Endothelial cell of umbilical vein (primary cell): Measurements from ENCODE around the gene IPP. TPM values are rescaled to one million over a fixed set of nuclear protein-coding genes. Genes with fewer than 3 reads are reported as not detected.

Experiments
- BruUV-seq: library from RNA; stranded (reverse); fragments of 400-500 nt; replicated peaks from 2 replicates; lab custom pipeline; 2021; lab: Mats Ljungman, UMichigan
- CTCF ChIA-PET: fragments of 300-600, 350-600 bp; sonication (Branson Sonifier 250); formaldehyde crosslinking; loops from one replicate; lab custom pipeline; 2021; ENCODE audit warnings: antibody characterized with exemption, inconsistent platforms; lab: Charles Lee
- POLR2A ChIA-PET: fragments of 300-600, 350-600 bp; sonication (Branson Sonifier 250); formaldehyde crosslinking; loops from one replicate; lab custom pipeline; 2021; ENCODE audit warnings: antibody characterized with exemption, inconsistent platforms; lab: Charles Lee
- DNase-seq: peaks from one replicate; pipeline ENCODE4 v3.0.0-alpha.2; 2011; ENCODE audit warnings: low read depth, low spot score
- FAIRE-seq: peaks from 2 replicates; lab custom pipeline; 2011; peaks lifted over from hg19 to GRCh38; lab: Jason Lieb, UNC
- H2AFZ ChIP-seq: 2 replicates; pipeline ENCODE4 v1.6.0; 2012; ENCODE audit warnings: low read depth, low read length, control low read depth, inconsistent platforms
- H3K27ac ChIP-seq: 2 replicates; pipeline ENCODE4 v1.5.1; 2011; ENCODE audit warnings: low read depth, mild to moderate bottlenecking, control low read depth, low read length, moderate library complexity; ENCODE audit not compliant: insufficient read depth
- H3K27me3 ChIP-seq, 2 experiments: 2 replicates each; pipeline versions ENCODE4 v1.6.0 to v1.6.1; 2011; ENCODE audit warnings: low read length in 2 of 2, mixed read lengths in 1 of 2; ENCODE audit not compliant: control insufficient read depth in 2 of 2, insufficient read depth in 2 of 2
- H3K36me3 ChIP-seq, 2 experiments: 2 replicates in 1 of 2; 3 replicates in 1 of 2; pipeline ENCODE4 v1.5.1; 2011; ENCODE audit warnings: low read length in 2 of 2, mild to moderate bottlenecking in 1 of 2, moderate library complexity in 1 of 2; ENCODE audit not compliant: control insufficient read depth in 2 of 2, insufficient read depth in 2 of 2; ENCODE audit errors: extremely low read depth in 1 of 2
- H3K4me1 ChIP-seq: 3 replicates; pipeline ENCODE4 v1.5.1; 2011; ENCODE audit warnings: mild to moderate bottlenecking, low read length; ENCODE audit not compliant: control insufficient read depth, insufficient read depth; ENCODE audit errors: extremely low read depth
- H3K4me2 ChIP-seq: 2 replicates; pipeline ENCODE4 v1.6.1; 2011; ENCODE audit warnings: low read length, control low read depth, mixed read lengths; ENCODE audit not compliant: insufficient read depth
- H3K4me3 ChIP-seq, 3 experiments: fragments of 200-600 bp in 1 of 3; sonication (generic), shearing (Covaris generic) in 1 of 3; replicated peaks in 1 of 3; 2 replicates each; pipeline ENCODE4 v1.5.1; 2011 to 2016; ENCODE audit warnings: control low read depth in 3 of 3, low read length in 3 of 3, mild to moderate bottlenecking in 2 of 3, inconsistent platforms in 1 of 3, low read depth in 1 of 3, moderate library complexity in 1 of 3; ENCODE audit not compliant: insufficient read depth in 1 of 3
- H3K79me2 ChIP-seq: 2 replicates; pipeline ENCODE4 v1.6.0; 2012; ENCODE audit warnings: low read length, inconsistent platforms; ENCODE audit not compliant: control insufficient read depth, insufficient read depth
- H3K9ac ChIP-seq: replicated peaks from 2 replicates; pipeline ENCODE3; 2011; ENCODE audit warnings: low read length, control low read depth; ENCODE audit not compliant: insufficient read depth; ENCODE audit errors: extremely low read depth
- H3K9me1 ChIP-seq: replicated peaks from 3 replicates; pipeline ENCODE4 v1.6.0; 2011; ENCODE audit warnings: mild to moderate bottlenecking, low read length; ENCODE audit not compliant: control insufficient read depth, insufficient read depth; ENCODE audit errors: extremely low read depth
- H3K9me3 ChIP-seq: replicated peaks from 2 replicates; pipeline ENCODE4 v1.5.1; 2012; ENCODE audit warnings: low read length, inconsistent platforms; ENCODE audit not compliant: control insufficient read depth, insufficient read depth
- H4K20me1 ChIP-seq: replicated peaks from 2 replicates; pipeline ENCODE3; 2011; ENCODE audit warnings: mild to moderate bottlenecking, low read length; ENCODE audit not compliant: control insufficient read depth, insufficient read depth; ENCODE audit errors: extremely low read depth
- CTCF ChIP-seq, 2 donors: IDR thresholded peaks; 1 replicate in 1 of 2; 2 replicates in 1 of 2; pipeline ENCODE4 v1.5.1; 2011; ENCODE audit warnings: low read length in 2 of 2, mild to moderate bottlenecking in 2 of 2, moderate library complexity in 2 of 2, control low read depth in 1 of 2, inconsistent platforms in 1 of 2, low read depth in 1 of 2; ENCODE audit not compliant: insufficient read depth in 1 of 2; ENCODE audit errors: extremely low read depth in 1 of 2
- EZH2 ChIP-seq: IDR thresholded peaks from 2 replicates; pipeline ENCODE4 v1.6.1; 2012; ENCODE audit warnings: borderline replicate concordance, low read depth, mild to moderate bottlenecking, moderate library complexity, low read length, inconsistent platforms; ENCODE audit not compliant: severe bottlenecking
- FOS ChIP-seq: IDR thresholded peaks from 2 replicates; pipeline ENCODE4 v1.6.1; 2011; ENCODE audit warnings: mild to moderate bottlenecking, low read length, moderate library complexity, borderline replicate concordance; ENCODE audit not compliant: insufficient read depth
- GATA2 ChIP-seq: IDR thresholded peaks from 2 replicates; pipeline ENCODE4 v1.7.0; 2011; ENCODE audit warnings: low read depth, mild to moderate bottlenecking, moderate library complexity, mixed read lengths, low read length; ENCODE audit not compliant: insufficient read length, insufficient read depth
- JUN ChIP-seq: IDR thresholded peaks from 2 replicates; pipeline ENCODE4 v1.6.1; 2011; ENCODE audit warnings: borderline replicate concordance, low read depth; ENCODE audit not compliant: insufficient read length, insufficient read depth
- MAX ChIP-seq: IDR thresholded peaks from 2 replicates; pipeline ENCODE4 v1.6.1; 2011; ENCODE audit not compliant: insufficient read depth, insufficient read length
- MYC ChIP-seq: IDR thresholded peaks from one replicate; pipeline ENCODE4 v1.6.1; 2011; ENCODE audit warnings: mild to moderate bottlenecking, low read depth, low read length
- POLR2A ChIP-seq: IDR thresholded peaks from 2 replicates; pipeline ENCODE4 v1.6.1; 2012; ENCODE audit warnings: low read depth, mild to moderate bottlenecking, control low read depth, low read length
- POLR2AphosphoS5 ChIP-seq: IDR thresholded peaks from 2 replicates; pipeline ENCODE4 v1.6.1; 2012; ENCODE audit warnings: low read depth, mild to moderate bottlenecking, control low read depth, low read length, moderate library complexity; ENCODE audit not compliant: insufficient read depth
- dilution Hi-C: fragments of 300-500 bp; cut with MboI; formaldehyde crosslinking; loops from one replicate; pipeline ENCODE4 v1.15.0; 2019; ENCODE audit warnings: low sequenced_read_pairs; ENCODE audit not compliant: extremely low pct_ligation_motif_present
- intact Hi-C: fragments of 100-400 bp; cut with micrococcal nuclease; formaldehyde crosslinking; loops from one replicate; pipeline ENCODE4 v1.10.0; 2022
- polyA plus RNA-seq, 4 experiments: library from polyadenylated mRNA; depleted of rRNA in 3 of 4; stranded (reverse) in 3 of 4; unstranded in 1 of 4; fragments of >200 nt; gene quantifications; 2 replicates each; pipeline versions ENCODE4 v1.2.1 to v1.2.3, GENCODE V29; 2011 to 2012; ENCODE audit warnings: missing spikeins in 1 of 4
- total RNA-seq: library from RNA; stranded (reverse); gene quantifications from 2 replicates; pipeline ENCODE4 v1.2.3, GENCODE V29; 2021

IPP gene
- total and polyA plus RNA-seq, 2 donors (not counting 3 experiments of a cell fraction or from before 2014, with no cell fraction given), result 2.1 to 6.3 TPM

DNA sequence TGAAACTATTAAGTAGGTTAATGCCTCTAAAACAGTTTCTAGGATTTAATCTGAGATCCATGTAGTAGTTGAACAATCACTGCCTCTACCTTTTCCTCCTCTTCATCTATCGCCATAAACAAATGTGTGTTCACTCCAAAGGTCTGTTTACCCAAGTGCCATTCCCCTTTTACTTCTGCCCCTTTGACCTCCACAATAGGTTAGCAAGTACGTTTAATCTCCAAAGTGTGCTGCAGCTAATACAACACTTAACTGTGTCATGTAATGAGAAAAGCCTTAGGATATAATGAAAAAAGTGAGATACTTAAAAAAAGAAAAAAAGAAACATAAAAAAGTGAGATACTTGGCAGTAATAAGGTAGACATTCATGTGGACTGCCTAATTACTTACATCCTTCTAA lies 92.3 kb downstream of the IPP start:
- no peak overlapping the region for H3K9ac ChIP-seq
- no peaks in the 10 kb centered on the region for H3K27me3 ChIP-seq
- no TSS peak for BruUV-seq
- no peak overlapping the region for H3K4me2 ChIP-seq
- CTCF ChIA-PET, result no interaction called here
- intact Hi-C loops, result no loop called here
- no peak overlapping the region for H3K4me3 ChIP-seq
- TF ChIP-seq POLR2A, result no peak
- no peak for TF ChIP-seq EZH2
- no peak for TF ChIP-seq FOS
- TF ChIP-seq MAX, result no peak
- no peaks in the 10 kb centered on the region for H3K4me1 ChIP-seq
- no peak overlapping the region for H2AFZ ChIP-seq
- peaks cover 28% of the 10 kb centered on the region for H3K79me2 ChIP-seq
- H4K20me1 ChIP-seq, result peaks cover 5% of the 10 kb centered on the region
- no peak overlapping the region for H3K27ac ChIP-seq
- no peaks in the 10 kb centered on the region for H3K9me1 ChIP-seq
- dilution Hi-C loops, result no loop called here
- H3K9me3 ChIP-seq, result no peaks in the 10 kb centered on the region
- H3K36me3 ChIP-seq, result peaks cover 16 to 25% of the 10 kb centered on the region in 2 experiments
- DNase-seq, result no peak
- POLR2A ChIA-PET, result no interaction called here
- no peak for FAIRE-seq

- DNase-seq (no peak), FAIRE-seq (no peak)
- H2AFZ ChIP-seq, result no peak overlapping the region
- H3K9me3 ChIP-seq, result no peaks in the 10 kb centered on the region
- ChIA-PET POLR2A (interaction anchor here (0.6 kb wide), 1 partner anchor 12 kb away, joined by 4 read pairs; no protein-coding TSS in a partner anchor), CTCF (interaction anchor here (1.4 kb wide), 1 partner anchor 186 kb away, joined by 3 read pairs; no protein-coding TSS in a partner anchor)
- no peaks in the 10 kb centered on the region for H3K4me1 ChIP-seq
- peaks cover 15% of the 10 kb centered on the region for H3K79me2 ChIP-seq
- H3K27ac ChIP-seq, result no peak overlapping the region
- no peaks in the 10 kb centered on the region for H3K9me1 ChIP-seq
- intact Hi-C loops (no loop called here), dilution Hi-C loops (no loop called here)
- H3K4me2 ChIP-seq, result no peak overlapping the region
- H3K27me3 ChIP-seq, result no peaks in the 10 kb centered on the region
- H4K20me1 ChIP-seq, result peaks cover 2% of the 10 kb centered on the region
- no peak overlapping the region for H3K9ac ChIP-seq
- TF ChIP-seq FOS (no peak), EZH2 (no peak), GATA2 (no peak), POLR2A (no peak), CTCF (IDR thresholded peaks at IDR 0.05; ENCODE audit: extremely low read depth in 1 of 2, insufficient read depth in 1 of 2, low read depth in 1 of 2, low read length in 2 of 2) (no peak), POLR2AphosphoS5 (no peak), MYC (no peak), JUN (no peak), MAX (no peak)
- H3K4me3 ChIP-seq, result no peak overlapping the region
- peaks cover 18 to 28% of the 10 kb centered on the region in 2 experiments for H3K36me3 ChIP-seq
- BruUV-seq, result no TSS peak
These were observed 93.8 kb downstream of the IPP start for GRCh38 chr1:45656573-45657226.
